HepG2 (cell line): Measurements from ENCODE around the gene GPALPP1. TPM values are rescaled to one million over a fixed set of nuclear protein-coding genes. Genes with fewer than 3 reads are reported as not detected.

Experiments
- FOXA1 ChIP-seq, 2 experiments: fragments of 450-650 bp in 1 of 2; sonication (generic) in 1 of 2; formaldehyde crosslinking in 1 of 2; IDR thresholded peaks; 2 replicates each; pipeline versions ENCODE4 v1.4.0 to v1.6.1; 2016 to 2020; ENCODE audit warnings: missing genetic modification reagents in 1 of 2
- IRF1 ChIP-seq: sonication (generic); formaldehyde crosslinking; IDR thresholded peaks from 2 replicates; pipeline ENCODE4 v1.4.0; 2020; ENCODE audit warnings: low read depth, mild to moderate bottlenecking, missing genetic modification reagents
- MEIS1 ChIP-seq: sonication (generic); formaldehyde crosslinking; IDR thresholded peaks from 2 replicates; pipeline ENCODE4 v1.9.0; 2021; ENCODE audit warnings: mild to moderate bottlenecking, missing genetic modification reagents, moderate library complexity, borderline replicate concordance
- NFRKB ChIP-seq: fragments of 450-650 bp; IDR thresholded peaks from 2 replicates; pipeline ENCODE4 v1.6.1; 2017
- PHB2 ChIP-seq: fragments of 450-650 bp; IDR thresholded peaks from 2 replicates; pipeline ENCODE4 v1.6.1; 2018; ENCODE audit not compliant: partially characterized antibody
- ZBTB7B ChIP-seq: sonication (generic); formaldehyde crosslinking; IDR thresholded peaks from 2 replicates; pipeline ENCODE4 v1.4.0; 2020; ENCODE audit warnings: missing genetic modification reagents
- ZNF703 ChIP-seq: sonication (generic); formaldehyde crosslinking; IDR thresholded peaks from 2 replicates; pipeline ENCODE4 v1.5.1; 2020; ENCODE audit warnings: missing genetic modification reagents, mild to moderate bottlenecking, moderate library complexity, borderline replicate concordance
- ZNF720 ChIP-seq: sonication (generic); formaldehyde crosslinking; IDR thresholded peaks from 2 replicates; pipeline ENCODE4 v1.4.0; 2020; ENCODE audit warnings: missing genetic modification reagents
- polyA plus RNA-seq, 8 experiments: library from polyadenylated mRNA; depleted of rRNA in 3 of 8; stranded (reverse) in 7 of 8; unstranded in 1 of 8; fragments of >200 nt; fragmentation: Illumina TruSeq in 4 of 8; extraction: Trizol in 4 of 8; gene quantifications; 2 replicates each; pipeline versions ENCODE4 v1.2.1 to v1.2.3, GENCODE V29; 2011 to 2016; ENCODE audit warnings: low read depth in 4 of 8, missing spikeins in 1 of 8, mixed read lengths in 1 of 8; ENCODE audit not compliant: insufficient read depth in 1 of 8
- total RNA-seq, 5 experiments: library from RNA; depleted of rRNA; stranded (reverse); fragments of >200 nt; fragmentation: Illumina TruSeq; extraction: Trizol; gene quantifications; 2 replicates each; pipeline ENCODE4 v1.2.3, GENCODE V29; 2016; ENCODE audit warnings: low read depth in 1 of 5
- TF ChIP-seq, protein P1 (sequence below): sonication (generic); formaldehyde crosslinking; IDR thresholded peaks from 2 replicates; pipeline ENCODE4 v1.5.1; 2020; ENCODE audit warnings: mild to moderate bottlenecking, missing genetic modification reagents, moderate library complexity
- TF ChIP-seq, protein P2 (sequence below): sonication (generic); formaldehyde crosslinking; IDR thresholded peaks from 2 replicates; pipeline ENCODE4 v1.5.1; 2020; ENCODE audit warnings: mild to moderate bottlenecking, missing genetic modification reagents
- TF ChIP-seq, protein P3 (sequence below): sonication (generic); formaldehyde crosslinking; IDR thresholded peaks from 2 replicates; pipeline ENCODE4 v1.5.0; 2020; ENCODE audit warnings: missing genetic modification reagents
- TF ChIP-seq, protein P4 (sequence below): sonication (generic); formaldehyde crosslinking; IDR thresholded peaks from 2 replicates; pipeline ENCODE4 v1.8.1; 2023; ENCODE audit warnings: mild to moderate bottlenecking, missing genetic modification reagents

Gene GPALPP1
- total and polyA plus RNA-seq, 2 of the 13 experiments (the other 11 are each of a cell fraction or from before 2014, with no cell fraction given): 12.1 to 23.1 TPM

DNA sequence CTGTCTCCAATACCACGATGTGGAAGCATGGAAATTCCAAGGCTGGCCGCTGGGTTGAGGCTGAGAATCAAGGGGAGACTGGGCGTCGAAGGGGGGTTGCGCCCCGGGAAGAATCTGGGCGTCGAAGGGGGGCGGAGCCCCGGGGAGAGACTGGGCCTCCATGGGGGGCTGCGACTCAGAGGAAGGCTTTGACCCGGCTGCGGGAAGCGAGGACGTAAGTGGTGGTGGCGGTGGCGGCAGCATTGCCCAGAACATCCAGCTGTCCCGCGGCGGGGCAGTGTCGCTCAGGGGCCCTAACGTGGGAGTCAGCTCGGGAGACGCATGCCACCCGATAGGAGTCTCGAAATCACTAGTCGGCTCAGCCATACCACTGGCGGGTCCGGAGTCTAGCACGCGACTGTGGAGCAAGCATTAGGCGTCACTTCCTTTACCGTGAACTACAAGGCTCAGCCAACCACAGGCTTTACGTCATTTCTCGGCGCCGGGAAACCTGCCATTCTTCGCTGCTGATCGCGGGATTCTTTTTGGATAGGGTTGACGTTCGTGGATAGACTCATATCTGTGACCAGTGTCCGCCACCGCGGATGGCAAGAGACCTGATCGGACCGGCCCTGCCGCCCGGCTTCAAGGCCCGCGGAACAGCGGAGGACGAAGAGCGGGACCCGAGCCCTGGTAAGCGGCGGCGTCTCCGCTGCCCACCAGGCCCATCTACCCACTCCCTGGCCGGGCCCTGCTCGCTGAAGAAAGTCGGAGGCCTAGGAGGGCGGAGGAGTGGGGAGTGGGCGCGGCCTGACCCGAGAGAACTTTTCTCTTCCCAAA lies at the start of gene GPALPP1, which contains the start of gene NUFIP1 (continued):
- TF ChIP-seq MEIS1 (CRISPR knock-in tag) (0 out of 2 replicates have a peak, but pooled peaks have one; percentile 59), ZNF720 (CRISPR knock-in tag) (no peak), FOXA1 (IDR thresholded peaks at IDR 0.05) (no peak), FOXA1 (CRISPR knock-in tag; IDR thresholded peaks at IDR 0.05) (no peak), NFRKB (no peak), ZBTB7B (peak; percentile 51; the same call in 1 of the 2 replicates), PHB2 (no peak), IRF1 (CRISPR knock-in tag) (no peak), ZNF703 (CRISPR knock-in tag) (peak; percentile 84; the same call in 1 of the 2 replicates)
- TF ChIP-seq, protein P1, sequence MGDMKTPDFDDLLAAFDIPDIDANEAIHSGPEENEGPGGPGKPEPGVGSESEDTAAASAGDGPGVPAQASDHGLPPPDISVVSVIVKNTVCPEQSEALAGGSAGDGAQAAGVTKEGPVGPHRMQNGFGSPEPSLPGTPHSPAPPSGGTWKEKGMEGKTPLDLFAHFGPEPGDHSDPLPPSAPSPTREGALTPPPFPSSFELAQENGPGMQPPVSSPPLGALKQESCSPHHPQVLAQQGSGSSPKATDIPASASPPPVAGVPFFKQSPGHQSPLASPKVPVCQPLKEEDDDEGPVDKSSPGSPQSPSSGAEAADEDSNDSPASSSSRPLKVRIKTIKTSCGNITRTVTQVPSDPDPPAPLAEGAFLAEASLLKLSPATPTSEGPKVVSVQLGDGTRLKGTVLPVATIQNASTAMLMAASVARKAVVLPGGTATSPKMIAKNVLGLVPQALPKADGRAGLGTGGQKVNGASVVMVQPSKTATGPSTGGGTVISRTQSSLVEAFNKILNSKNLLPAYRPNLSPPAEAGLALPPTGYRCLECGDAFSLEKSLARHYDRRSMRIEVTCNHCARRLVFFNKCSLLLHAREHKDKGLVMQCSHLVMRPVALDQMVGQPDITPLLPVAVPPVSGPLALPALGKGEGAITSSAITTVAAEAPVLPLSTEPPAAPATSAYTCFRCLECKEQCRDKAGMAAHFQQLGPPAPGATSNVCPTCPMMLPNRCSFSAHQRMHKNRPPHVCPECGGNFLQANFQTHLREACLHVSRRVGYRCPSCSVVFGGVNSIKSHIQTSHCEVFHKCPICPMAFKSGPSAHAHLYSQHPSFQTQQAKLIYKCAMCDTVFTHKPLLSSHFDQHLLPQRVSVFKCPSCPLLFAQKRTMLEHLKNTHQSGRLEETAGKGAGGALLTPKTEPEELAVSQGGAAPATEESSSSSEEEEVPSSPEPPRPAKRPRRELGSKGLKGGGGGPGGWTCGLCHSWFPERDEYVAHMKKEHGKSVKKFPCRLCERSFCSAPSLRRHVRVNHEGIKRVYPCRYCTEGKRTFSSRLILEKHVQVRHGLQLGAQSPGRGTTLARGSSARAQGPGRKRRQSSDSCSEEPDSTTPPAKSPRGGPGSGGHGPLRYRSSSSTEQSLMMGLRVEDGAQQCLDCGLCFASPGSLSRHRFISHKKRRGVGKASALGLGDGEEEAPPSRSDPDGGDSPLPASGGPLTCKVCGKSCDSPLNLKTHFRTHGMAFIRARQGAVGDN: peak; percentile 94
- TF ChIP-seq, protein P2, sequence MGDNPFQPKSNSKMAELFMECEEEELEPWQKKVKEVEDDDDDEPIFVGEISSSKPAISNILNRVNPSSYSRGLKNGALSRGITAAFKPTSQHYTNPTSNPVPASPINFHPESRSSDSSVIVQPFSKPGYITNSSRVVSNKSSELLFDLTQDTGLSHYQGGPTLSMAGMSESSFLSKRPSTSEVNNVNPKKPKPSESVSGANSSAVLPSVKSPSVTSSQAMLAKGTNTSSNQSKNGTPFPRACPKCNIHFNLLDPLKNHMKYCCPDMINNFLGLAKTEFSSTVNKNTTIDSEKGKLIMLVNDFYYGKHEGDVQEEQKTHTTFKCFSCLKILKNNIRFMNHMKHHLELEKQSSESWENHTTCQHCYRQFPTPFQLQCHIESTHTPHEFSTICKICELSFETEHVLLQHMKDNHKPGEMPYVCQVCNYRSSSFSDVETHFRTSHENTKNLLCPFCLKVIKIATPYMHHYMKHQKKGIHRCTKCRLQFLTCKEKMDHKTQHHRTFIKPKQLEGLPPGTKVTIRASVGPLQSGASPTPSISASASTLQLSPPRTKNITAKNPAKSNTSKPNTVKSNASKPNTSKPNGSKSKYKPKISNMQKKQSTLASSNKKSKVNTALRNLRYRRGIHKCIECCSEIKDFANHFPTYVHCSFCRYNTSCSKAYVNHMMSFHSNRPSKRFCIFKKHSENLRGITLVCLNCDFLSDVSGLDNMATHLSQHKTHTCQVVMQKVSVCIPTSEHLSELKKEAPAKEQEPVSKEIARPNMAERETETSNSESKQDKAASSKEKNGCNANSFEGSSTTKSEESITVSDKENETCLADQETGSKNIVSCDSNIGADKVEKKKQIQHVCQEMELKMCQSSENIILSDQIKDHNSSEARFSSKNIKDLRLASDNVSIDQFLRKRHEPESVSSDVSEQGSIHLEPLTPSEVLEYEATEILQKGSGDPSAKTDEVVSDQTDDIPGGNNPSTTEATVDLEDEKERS (CRISPR knock-in tag): no peak
- TF ChIP-seq, protein P3, sequence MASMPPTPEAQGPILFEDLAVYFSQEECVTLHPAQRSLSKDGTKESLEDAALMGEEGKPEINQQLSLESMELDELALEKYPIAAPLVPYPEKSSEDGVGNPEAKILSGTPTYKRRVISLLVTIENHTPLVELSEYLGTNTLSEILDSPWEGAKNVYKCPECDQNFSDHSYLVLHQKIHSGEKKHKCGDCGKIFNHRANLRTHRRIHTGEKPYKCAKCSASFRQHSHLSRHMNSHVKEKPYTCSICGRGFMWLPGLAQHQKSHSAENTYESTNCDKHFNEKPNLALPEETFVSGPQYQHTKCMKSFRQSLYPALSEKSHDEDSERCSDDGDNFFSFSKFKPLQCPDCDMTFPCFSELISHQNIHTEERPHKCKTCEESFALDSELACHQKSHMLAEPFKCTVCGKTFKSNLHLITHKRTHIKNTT (CRISPR knock-in tag): no peak
- TF ChIP-seq, protein P4, sequence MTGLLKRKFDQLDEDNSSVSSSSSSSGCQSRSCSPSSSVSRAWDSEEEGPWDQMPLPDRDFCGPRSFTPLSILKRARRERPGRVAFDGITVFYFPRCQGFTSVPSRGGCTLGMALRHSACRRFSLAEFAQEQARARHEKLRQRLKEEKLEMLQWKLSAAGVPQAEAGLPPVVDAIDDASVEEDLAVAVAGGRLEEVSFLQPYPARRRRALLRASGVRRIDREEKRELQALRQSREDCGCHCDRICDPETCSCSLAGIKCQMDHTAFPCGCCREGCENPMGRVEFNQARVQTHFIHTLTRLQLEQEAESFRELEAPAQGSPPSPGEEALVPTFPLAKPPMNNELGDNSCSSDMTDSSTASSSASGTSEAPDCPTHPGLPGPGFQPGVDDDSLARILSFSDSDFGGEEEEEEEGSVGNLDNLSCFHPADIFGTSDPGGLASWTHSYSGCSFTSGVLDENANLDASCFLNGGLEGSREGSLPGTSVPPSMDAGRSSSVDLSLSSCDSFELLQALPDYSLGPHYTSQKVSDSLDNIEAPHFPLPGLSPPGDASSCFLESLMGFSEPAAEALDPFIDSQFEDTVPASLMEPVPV (CRISPR knock-in tag): peak; percentile 77
